GM12801 (cell line): ENCODE data around the gene PFDN6.

Experiments
- TF ChIP-seq, protein P1 (sequence below): IDR thresholded peaks from one replicate; pipeline ENCODE4 v1.5.1; 2011; ENCODE audit warnings: control low read depth; ENCODE audit not compliant: insufficient read length; ENCODE audit errors: extremely low read depth

PFDN6 gene

DNA sequence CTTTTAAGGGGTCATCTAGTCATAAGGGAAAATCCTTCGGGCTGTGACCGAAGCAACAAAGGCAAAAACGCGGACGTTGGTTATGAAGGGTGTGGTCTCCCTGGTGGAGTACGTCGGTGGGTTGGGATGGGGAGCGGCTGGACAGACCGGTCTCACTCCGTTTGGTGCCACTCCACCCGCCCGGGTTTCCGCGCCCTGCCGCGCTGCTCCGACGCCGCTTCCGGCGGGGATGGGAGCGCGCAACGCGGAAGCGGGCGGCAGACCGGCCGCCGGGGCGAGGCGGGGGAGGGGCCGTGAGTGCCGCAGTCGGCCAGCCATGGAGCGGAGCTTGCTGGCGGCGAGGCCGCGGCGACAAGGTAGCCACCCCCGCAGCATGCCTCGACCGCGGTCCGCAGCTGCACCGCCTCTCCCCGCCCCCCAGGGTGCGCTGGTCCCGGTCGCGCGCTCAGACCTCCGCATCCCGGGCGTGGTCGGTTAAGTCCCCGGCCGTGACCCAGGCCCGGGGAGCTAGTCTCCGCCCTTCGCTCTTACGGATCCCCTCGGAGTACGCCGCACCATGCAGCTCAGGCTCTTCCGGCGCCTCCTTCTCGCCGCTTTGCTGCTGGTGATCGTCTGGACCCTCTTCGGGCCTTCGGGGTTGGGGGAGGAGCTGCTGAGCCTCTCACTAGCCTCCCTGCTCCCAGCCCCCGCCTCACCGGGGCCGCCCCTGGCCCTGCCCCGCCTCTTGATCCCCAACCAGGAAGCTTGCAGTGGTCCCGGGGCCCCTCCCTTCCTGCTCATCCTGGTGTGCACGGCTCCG lies 12.3 kb upstream of the PFDN6 start, which contains the start of gene B3GALT4:
Gene B3GALT4, plus strand, starts transcription at position 260 of the 799 bp plus-strand sequence. Its CDS starts 297 bp downstream, at position 557.
- TF ChIP-seq, protein P1, sequence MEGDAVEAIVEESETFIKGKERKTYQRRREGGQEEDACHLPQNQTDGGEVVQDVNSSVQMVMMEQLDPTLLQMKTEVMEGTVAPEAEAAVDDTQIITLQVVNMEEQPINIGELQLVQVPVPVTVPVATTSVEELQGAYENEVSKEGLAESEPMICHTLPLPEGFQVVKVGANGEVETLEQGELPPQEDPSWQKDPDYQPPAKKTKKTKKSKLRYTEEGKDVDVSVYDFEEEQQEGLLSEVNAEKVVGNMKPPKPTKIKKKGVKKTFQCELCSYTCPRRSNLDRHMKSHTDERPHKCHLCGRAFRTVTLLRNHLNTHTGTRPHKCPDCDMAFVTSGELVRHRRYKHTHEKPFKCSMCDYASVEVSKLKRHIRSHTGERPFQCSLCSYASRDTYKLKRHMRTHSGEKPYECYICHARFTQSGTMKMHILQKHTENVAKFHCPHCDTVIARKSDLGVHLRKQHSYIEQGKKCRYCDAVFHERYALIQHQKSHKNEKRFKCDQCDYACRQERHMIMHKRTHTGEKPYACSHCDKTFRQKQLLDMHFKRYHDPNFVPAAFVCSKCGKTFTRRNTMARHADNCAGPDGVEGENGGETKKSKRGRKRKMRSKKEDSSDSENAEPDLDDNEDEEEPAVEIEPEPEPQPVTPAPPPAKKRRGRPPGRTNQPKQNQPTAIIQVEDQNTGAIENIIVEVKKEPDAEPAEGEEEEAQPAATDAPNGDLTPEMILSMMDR = no peak

DNA sequence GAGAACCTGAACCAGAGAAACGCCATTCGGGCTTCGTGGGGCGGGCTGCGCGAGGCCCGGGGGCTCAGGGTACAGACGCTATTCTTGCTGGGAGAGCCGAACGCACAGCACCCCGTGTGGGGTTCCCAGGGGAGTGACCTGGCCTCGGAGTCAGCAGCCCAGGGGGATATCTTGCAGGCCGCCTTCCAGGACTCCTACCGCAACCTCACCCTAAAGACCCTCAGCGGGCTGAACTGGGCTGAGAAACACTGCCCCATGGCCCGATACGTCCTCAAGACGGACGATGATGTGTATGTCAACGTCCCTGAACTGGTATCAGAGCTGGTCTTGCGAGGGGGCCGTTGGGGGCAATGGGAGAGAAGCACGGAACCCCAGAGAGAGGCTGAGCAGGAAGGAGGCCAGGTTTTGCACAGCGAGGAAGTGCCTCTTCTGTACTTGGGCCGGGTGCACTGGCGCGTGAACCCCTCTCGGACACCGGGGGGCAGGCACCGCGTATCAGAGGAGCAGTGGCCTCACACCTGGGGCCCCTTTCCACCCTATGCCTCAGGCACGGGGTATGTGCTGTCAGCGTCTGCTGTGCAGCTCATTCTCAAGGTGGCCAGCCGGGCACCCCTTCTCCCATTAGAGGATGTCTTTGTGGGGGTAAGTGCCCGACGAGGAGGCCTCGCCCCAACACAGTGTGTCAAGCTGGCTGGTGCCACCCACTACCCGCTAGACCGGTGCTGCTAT lies 11.6 kb upstream of the PFDN6 start:
- TF ChIP-seq, protein P1 = no peak

DNA sequence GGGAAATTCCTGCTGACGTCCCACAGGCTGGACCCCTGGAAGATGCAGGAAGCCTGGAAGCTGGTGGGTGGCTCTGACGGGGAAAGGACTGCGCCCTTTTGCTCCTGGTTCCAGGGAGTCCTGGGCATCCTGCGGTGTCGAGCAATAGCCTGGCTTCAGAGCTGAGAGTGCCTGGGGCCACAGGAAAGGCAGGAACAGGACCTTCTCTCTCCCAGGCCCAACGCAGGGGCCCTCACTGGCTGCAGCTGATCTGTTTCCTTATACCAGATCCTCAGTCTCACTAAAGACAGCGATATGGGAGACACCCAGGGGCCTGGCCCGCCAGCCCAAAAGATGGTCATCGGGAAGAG lies 11.0 kb upstream of the PFDN6 start:
- TF ChIP-seq, protein P1 = no peak

DNA sequence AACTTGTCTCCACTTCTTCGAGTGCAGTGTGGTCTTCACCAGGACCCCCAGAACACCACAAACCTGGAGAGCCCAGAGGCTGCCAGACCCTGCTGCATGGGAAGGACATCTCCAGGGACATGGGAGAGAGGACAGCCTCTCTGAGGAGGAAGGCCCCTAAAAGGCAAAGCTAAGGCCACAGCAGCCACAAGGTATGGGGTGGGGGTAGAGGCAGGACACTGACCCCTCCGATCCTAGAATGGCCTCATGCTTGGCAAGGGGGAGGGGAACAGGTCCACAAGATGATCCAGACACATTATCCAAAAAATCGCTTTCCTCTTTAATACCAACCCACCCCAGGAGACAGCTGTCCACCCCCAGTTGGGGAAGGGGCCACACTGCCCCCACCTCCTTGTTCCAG lies 10.6 kb upstream of the PFDN6 start:
- TF ChIP-seq, protein P1 = no peak

DNA sequence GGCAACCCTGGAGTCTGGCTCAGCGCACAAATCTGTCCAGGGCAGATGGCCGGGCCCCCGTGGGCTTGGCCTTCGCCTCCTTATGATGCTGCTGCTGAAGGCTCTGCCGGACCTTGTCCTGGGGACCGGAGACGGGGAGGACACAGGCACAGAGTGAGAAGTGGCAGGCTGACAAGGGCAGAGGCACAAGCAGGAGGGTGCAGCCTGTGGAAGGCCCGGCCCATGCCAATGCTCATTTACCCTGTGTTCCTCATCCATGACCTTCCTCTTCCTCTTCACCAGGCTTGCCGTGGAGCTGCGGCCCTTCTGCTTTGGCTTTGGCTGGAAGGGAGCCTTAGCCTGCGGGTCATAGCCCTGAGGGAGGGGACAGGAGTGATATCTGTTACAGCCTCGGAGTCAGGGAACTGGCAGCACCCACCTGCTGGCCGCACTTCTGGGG lies 10.1 kb upstream of the PFDN6 start:
- TF ChIP-seq, protein P1 = no peak

DNA sequence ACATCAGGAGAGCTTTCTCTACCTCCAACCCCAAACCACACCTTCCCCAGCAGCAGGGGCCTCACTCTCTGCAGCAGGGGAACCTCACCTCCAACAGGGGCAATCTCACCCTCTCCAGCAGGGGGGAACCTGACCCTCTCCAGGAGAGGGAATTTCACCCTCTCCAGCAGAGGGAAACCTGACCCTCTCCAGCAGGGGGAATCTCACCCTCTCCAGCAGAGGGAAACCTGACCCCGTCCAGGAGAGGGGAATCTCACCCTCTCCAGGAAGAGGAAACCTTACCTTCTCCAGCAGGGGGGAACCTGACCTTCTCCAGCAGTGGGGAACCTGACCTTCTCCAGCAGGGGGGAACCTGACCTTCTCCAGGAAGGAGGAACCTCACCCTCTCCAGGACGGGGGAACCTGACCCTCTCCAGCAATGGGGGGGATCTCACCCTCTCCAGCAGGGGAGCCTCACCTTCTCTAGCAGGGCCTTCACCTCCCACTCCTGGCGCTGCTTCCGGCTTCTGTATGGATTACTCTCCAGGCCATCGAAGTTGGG lies 9.4 kb upstream of the PFDN6 start:
- TF ChIP-seq, protein P1 = no peak

DNA sequence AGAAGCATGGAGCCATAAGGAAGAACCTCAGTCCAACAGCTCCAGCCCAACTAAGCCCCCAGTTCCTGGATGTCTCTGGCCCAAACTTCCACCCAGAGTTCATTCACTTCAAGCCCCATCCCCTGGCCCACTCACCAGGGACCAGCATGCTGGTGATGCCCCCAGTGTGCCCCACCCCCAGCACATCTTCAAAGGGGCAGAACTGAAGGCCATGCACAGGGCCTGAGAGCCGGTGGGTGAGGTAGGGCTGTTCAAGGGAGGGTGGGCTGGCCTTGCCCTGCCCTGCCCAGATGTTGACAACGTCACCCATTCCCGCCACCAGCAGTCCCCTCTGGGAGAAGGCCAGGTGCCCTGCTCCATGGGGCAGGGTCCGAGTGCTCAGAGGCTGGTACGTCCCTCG lies 8.9 kb upstream of the PFDN6 start:
- TF ChIP-seq, protein P1 = no peak
